HepG2 (cell line): ENCODE measurements around the gene SPINK8.

Experiments used
- HMG20A ChIP-seq: IDR thresholded peaks from 2 replicates; pipeline ENCODE4 v1.6.1; 2016; ENCODE audit warnings: borderline replicate concordance
- KDM4B ChIP-seq: sonication (generic); formaldehyde crosslinking; IDR thresholded peaks from 2 replicates; pipeline ENCODE4 v1.4.0; 2020; ENCODE audit warnings: missing genetic modification reagents
- NFYB ChIP-seq: sonication (generic); formaldehyde crosslinking; IDR thresholded peaks from 2 replicates; pipeline ENCODE4 v1.4.0; 2020; ENCODE audit warnings: missing genetic modification reagents
- NR2F1 ChIP-seq, 2 experiments: fragments of 450-650 bp in 1 of 2; formaldehyde crosslinking in 1 of 2; IDR thresholded peaks; 2 replicates each; pipeline versions ENCODE4 v1.5.0 to v1.6.1; 2016 to 2020; ENCODE audit warnings: mild to moderate bottlenecking in 1 of 2, missing compliant biosample characterization in 1 of 2, missing genetic modification reagents in 1 of 2, moderate library complexity in 1 of 2
- POLR2AphosphoS5 ChIP-seq: IDR thresholded peaks from 2 replicates; pipeline ENCODE4 v1.6.1; 2012; ENCODE audit warnings: low read depth, low read length
- TCF7L2 ChIP-seq: IDR thresholded peaks from 2 replicates; pipeline ENCODE4 v1.6.1; 2011; ENCODE audit warnings: mild to moderate bottlenecking, low read depth, low read length, moderate library complexity
- ZFYVE20 ChIP-seq: sonication (generic); formaldehyde crosslinking; IDR thresholded peaks from 2 replicates; pipeline ENCODE4 v1.8.0; 2023; ENCODE audit warnings: low read depth, mild to moderate bottlenecking, moderate library complexity, missing genetic modification reagents, borderline replicate concordance
- ZNF317 ChIP-seq: sonication (generic); formaldehyde crosslinking; IDR thresholded peaks from 2 replicates; pipeline ENCODE4 v1.5.0; 2020; ENCODE audit warnings: mild to moderate bottlenecking, missing genetic modification reagents
- TF ChIP-seq, protein P1 (sequence below): sonication (generic); formaldehyde crosslinking; IDR thresholded peaks from 2 replicates; pipeline ENCODE4 v1.4.0; 2020; ENCODE audit warnings: missing genetic modification reagents, borderline replicate concordance
- TF ChIP-seq, protein P2 (sequence below): sonication (generic); formaldehyde crosslinking; IDR thresholded peaks from 2 replicates; pipeline ENCODE4 v1.5.0; 2020; ENCODE audit warnings: mild to moderate bottlenecking, missing genetic modification reagents, moderate library complexity
- TF ChIP-seq, protein P3 (sequence below): sonication (generic); formaldehyde crosslinking; IDR thresholded peaks from 2 replicates; pipeline ENCODE4 v1.5.0; 2020; ENCODE audit warnings: mild to moderate bottlenecking, missing genetic modification reagents, borderline replicate concordance
- TF ChIP-seq, protein P4 (sequence below): sonication (generic); formaldehyde crosslinking; IDR thresholded peaks from 2 replicates; pipeline ENCODE4 v1.9.0; 2021; ENCODE audit warnings: missing genetic modification reagents, borderline replicate concordance

DNA sequence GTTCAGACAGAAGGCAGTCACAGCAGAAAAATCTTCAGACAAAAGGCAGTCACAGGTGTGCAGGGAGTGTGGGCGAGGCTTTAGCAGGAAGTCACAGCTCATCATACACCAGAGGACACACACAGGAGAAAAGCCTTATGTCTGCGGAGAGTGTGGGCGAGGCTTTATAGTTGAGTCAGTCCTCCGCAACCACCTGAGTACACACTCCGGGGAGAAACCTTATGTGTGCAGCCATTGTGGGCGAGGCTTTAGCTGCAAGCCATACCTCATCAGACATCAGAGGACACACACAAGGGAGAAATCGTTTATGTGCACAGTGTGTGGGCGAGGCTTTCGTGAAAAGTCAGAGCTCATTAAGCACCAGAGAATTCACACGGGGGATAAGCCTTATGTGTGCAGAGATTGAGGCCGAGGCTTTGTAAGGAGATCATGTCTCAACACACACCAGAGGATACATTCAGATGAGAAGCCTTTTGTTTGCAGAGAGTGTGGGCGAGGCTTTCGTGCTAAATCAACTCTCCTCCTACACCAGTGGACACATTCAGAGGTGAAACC is 65.0 kb downstream of the SPINK8 start:
- TF ChIP-seq, protein P1, sequence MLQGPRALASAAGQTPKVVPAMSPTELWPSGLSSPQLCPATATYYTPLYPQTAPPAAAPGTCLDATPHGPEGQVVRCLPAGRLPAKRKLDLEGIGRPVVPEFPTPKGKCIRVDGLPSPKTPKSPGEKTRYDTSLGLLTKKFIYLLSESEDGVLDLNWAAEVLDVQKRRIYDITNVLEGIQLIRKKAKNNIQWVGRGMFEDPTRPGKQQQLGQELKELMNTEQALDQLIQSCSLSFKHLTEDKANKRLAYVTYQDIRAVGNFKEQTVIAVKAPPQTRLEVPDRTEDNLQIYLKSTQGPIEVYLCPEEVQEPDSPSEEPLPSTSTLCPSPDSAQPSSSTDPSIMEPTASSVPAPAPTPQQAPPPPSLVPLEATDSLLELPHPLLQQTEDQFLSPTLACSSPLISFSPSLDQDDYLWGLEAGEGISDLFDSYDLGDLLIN (CRISPR knock-in tag) = no peak
- TF ChIP-seq POLR2AphosphoS5 (no peak), NFYB (CRISPR knock-in tag) (no peak), TCF7L2 (no peak), HMG20A (CRISPR knock-in tag) (no peak), ZNF317 (CRISPR knock-in tag) (no peak), ZFYVE20 (CRISPR knock-in tag) (no peak), NR2F1 (CRISPR knock-in tag; IDR thresholded peaks at IDR 0.05) (no peak), KDM4B (CRISPR knock-in tag) (no peak)
- TF ChIP-seq, protein P2, sequence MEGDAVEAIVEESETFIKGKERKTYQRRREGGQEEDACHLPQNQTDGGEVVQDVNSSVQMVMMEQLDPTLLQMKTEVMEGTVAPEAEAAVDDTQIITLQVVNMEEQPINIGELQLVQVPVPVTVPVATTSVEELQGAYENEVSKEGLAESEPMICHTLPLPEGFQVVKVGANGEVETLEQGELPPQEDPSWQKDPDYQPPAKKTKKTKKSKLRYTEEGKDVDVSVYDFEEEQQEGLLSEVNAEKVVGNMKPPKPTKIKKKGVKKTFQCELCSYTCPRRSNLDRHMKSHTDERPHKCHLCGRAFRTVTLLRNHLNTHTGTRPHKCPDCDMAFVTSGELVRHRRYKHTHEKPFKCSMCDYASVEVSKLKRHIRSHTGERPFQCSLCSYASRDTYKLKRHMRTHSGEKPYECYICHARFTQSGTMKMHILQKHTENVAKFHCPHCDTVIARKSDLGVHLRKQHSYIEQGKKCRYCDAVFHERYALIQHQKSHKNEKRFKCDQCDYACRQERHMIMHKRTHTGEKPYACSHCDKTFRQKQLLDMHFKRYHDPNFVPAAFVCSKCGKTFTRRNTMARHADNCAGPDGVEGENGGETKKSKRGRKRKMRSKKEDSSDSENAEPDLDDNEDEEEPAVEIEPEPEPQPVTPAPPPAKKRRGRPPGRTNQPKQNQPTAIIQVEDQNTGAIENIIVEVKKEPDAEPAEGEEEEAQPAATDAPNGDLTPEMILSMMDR (CRISPR knock-in tag) = no peak
- TF ChIP-seq, protein P3, sequence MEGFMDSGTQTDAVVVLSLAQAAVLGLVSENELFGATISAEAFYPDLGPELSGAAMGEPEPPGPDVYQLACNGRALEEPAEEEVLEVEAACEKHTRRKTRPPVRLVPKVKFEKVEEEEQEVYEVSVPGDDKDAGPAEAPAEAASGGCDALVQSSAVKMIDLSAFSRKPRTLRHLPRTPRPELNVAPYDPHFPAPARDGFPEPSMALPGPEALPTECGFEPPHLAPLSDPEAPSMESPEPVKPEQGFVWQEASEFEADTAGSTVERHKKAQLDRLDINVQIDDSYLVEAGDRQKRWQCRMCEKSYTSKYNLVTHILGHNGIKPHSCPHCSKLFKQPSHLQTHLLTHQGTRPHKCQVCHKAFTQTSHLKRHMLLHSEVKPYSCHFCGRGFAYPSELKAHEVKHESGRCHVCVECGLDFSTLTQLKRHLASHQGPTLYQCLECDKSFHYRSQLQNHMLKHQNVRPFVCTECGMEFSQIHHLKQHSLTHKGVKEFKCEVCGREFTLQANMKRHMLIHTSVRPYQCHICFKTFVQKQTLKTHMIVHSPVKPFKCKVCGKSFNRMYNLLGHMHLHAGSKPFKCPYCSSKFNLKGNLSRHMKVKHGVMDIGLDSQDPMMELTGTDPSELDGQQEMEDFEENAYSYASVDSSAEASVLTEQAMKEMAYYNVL (CRISPR knock-in tag) = no peak
- TF ChIP-seq, protein P4, sequence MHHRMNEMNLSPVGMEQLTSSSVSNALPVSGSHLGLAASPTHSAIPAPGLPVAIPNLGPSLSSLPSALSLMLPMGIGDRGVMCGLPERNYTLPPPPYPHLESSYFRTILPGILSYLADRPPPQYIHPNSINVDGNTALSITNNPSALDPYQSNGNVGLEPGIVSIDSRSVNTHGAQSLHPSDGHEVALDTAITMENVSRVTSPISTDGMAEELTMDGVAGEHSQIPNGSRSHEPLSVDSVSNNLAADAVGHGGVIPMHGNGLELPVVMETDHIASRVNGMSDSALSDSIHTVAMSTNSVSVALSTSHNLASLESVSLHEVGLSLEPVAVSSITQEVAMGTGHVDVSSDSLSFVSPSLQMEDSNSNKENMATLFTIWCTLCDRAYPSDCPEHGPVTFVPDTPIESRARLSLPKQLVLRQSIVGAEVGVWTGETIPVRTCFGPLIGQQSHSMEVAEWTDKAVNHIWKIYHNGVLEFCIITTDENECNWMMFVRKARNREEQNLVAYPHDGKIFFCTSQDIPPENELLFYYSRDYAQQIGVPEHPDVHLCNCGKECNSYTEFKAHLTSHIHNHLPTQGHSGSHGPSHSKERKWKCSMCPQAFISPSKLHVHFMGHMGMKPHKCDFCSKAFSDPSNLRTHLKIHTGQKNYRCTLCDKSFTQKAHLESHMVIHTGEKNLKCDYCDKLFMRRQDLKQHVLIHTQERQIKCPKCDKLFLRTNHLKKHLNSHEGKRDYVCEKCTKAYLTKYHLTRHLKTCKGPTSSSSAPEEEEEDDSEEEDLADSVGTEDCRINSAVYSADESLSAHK (CRISPR knock-in tag) = no peak
